ENCODE data around the gene E2F4. TPM values are rescaled to one million over a fixed set of nuclear protein-coding genes. Genes with fewer than 3 reads are reported as not detected.

Gene E2F4
- total RNA-seq, 1 donor: 75.1 TPM

- no peak for DNase-seq (ENCODE audit: low read depth)
- TF ChIP-seq, protein P1, sequence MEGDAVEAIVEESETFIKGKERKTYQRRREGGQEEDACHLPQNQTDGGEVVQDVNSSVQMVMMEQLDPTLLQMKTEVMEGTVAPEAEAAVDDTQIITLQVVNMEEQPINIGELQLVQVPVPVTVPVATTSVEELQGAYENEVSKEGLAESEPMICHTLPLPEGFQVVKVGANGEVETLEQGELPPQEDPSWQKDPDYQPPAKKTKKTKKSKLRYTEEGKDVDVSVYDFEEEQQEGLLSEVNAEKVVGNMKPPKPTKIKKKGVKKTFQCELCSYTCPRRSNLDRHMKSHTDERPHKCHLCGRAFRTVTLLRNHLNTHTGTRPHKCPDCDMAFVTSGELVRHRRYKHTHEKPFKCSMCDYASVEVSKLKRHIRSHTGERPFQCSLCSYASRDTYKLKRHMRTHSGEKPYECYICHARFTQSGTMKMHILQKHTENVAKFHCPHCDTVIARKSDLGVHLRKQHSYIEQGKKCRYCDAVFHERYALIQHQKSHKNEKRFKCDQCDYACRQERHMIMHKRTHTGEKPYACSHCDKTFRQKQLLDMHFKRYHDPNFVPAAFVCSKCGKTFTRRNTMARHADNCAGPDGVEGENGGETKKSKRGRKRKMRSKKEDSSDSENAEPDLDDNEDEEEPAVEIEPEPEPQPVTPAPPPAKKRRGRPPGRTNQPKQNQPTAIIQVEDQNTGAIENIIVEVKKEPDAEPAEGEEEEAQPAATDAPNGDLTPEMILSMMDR (IDR thresholded peaks at IDR 0.05; ENCODE audit: insufficient read depth, low read depth, low read length): no peak
- no peak overlapping the region for H3K4me3 ChIP-seq (ENCODE audit: low read depth, low read length)
These were observed 9.7 kb upstream of the E2F4 start for GRCh38 chr16:67182288-67182687.

DNA sequence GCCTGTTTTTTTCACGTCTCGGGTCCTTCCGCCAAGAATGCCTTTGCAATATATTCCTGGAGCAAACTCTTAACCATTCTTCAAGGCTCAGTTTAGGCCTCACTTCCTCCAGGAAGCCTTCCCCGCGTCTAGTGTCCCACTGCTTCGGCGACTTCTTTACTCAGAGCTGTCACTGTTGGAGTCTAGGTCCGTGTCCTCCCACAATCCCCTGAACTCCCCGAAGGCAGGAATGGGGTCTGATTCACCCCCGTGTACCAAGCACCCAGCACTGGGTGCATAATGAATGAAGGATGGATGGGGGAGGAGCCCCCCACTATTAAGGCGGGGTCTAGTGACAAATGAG lies 8.7 kb upstream of the E2F4 start:
- no peak for DNase-seq (ENCODE audit: low read depth)
- TF ChIP-seq, protein P1 (IDR thresholded peaks at IDR 0.05; ENCODE audit: insufficient read depth, low read depth, low read length): no peak
- peak overlapping the region; percentile 76 for H3K4me3 ChIP-seq (ENCODE audit: low read depth, low read length)

DNA sequence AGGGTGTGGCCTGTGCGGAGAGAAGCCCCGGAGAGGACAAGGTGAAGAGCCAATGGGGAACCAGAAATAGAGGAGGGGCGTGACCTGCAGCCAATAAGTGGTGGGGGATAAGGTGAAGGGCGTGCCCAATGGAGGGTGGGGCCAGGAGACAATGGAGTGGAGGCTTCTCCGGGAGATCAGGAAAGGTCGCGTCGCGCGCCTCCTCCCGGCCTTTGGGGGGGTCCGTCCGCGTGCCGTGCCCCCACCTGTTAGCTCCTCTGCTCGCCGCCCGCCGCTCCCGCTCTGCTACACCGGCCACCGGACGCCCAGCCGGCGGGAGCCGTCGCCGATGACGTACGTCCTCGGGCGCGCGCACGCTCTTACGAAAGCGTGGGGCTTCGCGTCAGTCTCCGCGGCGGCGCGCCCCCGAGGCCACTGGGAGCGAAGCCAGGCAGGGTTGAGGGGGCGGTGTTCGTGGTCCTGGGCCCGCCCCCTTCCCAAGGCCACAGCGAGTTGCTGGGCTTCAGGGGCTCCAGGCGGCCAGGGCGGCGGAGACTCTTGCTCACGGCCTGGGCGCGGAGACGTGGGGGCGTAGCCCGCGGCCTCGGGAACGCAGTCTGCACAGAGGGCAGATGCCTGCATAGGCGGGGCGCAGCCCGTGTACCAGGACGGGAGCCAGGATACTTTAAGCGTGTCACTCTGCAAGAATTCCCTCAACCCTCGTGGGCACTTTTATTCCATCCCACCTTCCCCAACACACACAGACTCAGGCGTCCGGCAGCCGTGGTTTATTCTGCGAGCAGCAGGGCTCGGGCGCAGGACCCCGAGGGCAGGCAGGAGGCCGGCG lies 8.1 kb upstream of the E2F4 start, which contains the start of gene MATCAP1:
MATCAP1 (minus strand) TSS at position 337 of the 826 bp plus-strand sequence. CDS start 3,353 bp downstream, outside the sequence.
- H3K4me3 ChIP-seq (ENCODE audit: low read depth, low read length): peak within 1 kb of the TSS; percentile 76
- TF ChIP-seq, protein P1 (IDR thresholded peaks at IDR 0.05; ENCODE audit: insufficient read depth, low read depth, low read length): no peak
- peak; percentile 98 for DNase-seq (ENCODE audit: low read depth)

DNA sequence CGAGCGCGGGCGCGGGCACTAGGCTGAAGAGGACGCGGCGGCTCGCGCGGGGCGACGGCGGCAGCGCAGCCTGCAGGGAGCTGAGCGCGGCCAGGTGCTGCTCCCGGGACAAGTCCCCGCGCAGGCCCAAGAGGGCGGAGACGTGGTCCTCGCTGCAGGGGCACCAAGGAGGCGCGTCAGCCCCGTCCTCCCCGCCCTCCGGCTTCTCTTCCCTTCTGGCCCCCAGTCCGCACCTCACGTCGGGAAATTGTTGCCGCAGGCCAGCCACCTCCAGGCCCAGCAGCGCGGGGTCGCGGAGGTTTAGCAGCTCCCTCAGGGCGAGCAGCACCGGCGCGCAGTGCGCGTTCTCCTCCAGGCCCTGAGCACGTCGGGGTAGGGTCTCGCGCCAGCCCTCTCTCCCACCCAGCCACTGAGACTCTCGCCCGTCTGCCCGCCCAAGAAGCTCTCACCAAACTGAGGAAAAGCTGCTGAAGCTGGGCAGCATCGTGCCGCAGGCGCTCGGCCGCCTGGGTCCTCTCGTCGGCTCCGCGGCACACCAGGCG lies 7.4 kb upstream of the E2F4 start:
- TF ChIP-seq, protein P1 (IDR thresholded peaks at IDR 0.05; ENCODE audit: insufficient read depth, low read depth, low read length): no peak
- DNase-seq (ENCODE audit: low read depth): no peak
- peak overlapping the region; percentile 76 for H3K4me3 ChIP-seq (ENCODE audit: low read depth, low read length)

GRCh38 chr16:67184995-67185650 lies 6.8 kb upstream of the E2F4 start:
- TF ChIP-seq, protein P1 (IDR thresholded peaks at IDR 0.05; ENCODE audit: insufficient read depth, low read depth, low read length): peak; percentile 75
- peak; percentile 94 for DNase-seq (ENCODE audit: low read depth)
- H3K4me3 ChIP-seq (ENCODE audit: low read depth, low read length): no peak overlapping the region

GRCh38 chr16:67185651-67186134 lies 6.3 kb upstream of the E2F4 start:
- H3K4me3 ChIP-seq (ENCODE audit: low read depth, low read length): no peak overlapping the region
- DNase-seq (ENCODE audit: low read depth): no peak
- TF ChIP-seq, protein P1 (IDR thresholded peaks at IDR 0.05; ENCODE audit: insufficient read depth, low read depth, low read length): no peak
